ENCODE measurements around the gene ROPN1L.
"Not testable (repeated sequence)": the region's sequence is repeated elsewhere in the genome, so short reads cannot be mapped to it uniquely, and the experiment has no call there.

ROPN1L gene

GRCh38 chr5:10503321-10503720 lies 61.6 kb downstream of the ROPN1L start:
- no peak for DNase-seq

DNA sequence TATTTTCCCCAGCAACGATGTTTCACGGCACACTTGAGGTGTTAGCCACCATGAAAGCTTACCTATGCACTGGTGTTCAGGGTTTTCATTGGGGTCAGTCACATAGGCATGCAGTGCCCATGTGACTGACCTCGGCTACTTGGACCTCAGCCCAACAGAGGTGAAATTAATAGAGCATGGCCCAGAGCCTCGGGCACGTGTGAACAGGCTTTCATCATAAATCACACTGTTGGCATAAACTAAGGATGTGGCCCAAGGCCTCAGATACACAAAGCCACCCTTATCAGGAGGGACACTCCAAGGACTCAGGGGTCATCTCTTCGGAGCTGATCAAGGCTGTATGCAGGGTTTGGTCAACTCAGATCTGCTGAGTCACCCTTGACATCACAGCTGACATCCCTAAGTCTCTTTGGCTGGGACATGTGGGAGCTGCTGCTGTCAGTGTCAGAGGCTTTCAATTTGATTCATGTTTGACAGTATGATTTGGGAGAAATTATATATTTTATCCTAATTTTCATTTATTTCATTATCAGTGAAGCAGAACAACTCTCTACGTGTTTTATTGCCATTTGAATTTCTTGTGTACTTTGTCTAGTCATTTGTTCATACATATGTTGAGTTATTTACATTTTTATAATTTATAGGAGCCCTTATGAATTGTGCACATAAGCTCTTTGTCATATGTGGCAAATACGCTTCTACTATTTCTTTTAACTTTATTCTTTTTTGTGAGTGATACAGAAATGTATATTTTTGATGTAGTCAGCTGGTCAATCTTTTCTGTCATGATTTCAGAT lies 62.5 kb downstream of the ROPN1L start:
- no peak for DNase-seq

GRCh38 chr5:10505517-10506095 lies 63.9 kb downstream of the ROPN1L start:
- DNase-seq, result no peak

DNA sequence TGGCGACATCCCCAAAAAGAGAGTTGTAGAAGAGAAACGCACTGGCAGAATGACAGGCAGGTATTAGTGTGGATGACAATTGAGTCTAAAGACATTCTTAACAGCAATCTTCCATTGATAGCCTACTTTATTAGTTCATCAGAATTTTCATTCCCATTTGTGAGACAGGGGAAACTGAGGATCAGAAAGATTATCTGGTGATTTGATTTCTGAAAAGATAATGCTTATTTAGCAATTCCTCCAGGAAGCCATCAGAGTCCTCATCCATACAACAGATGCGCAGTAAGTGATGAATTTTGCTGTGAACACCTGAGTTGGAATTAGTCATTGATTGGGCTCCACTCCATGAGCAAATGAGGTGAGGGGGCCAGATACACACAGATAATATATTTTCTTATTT lies 64.9 kb downstream of the ROPN1L start:
- no peak for DNase-seq

GRCh38 chr5:10507575-10508096 lies 66.0 kb downstream of the ROPN1L start:
- DNase-seq, result no peak

DNA sequence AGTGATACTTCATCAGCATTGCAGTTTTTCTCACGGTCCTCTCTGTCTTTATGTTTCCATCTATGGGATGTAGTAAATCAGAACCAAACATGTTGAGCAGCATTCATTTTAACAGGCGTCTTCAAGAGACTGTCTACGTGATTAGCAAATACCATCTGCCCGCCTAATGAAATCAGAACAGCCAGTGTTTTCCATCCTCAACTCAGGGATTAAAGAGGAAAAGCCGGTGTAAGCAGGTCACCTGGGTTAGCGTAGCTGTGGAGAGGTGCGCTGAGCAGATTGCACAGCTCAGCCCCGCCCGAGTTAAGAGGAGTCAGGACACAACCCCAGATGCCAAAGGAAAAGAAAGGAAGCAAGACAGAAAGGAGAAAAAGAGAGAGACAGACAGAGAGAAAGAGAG lies 67.9 kb downstream of the ROPN1L start:
- DNase-seq, result no peak

GRCh38 chr5:10511741-10512640 lies 70.3 kb downstream of the ROPN1L start:
- DNase-seq, result no peak

DNA sequence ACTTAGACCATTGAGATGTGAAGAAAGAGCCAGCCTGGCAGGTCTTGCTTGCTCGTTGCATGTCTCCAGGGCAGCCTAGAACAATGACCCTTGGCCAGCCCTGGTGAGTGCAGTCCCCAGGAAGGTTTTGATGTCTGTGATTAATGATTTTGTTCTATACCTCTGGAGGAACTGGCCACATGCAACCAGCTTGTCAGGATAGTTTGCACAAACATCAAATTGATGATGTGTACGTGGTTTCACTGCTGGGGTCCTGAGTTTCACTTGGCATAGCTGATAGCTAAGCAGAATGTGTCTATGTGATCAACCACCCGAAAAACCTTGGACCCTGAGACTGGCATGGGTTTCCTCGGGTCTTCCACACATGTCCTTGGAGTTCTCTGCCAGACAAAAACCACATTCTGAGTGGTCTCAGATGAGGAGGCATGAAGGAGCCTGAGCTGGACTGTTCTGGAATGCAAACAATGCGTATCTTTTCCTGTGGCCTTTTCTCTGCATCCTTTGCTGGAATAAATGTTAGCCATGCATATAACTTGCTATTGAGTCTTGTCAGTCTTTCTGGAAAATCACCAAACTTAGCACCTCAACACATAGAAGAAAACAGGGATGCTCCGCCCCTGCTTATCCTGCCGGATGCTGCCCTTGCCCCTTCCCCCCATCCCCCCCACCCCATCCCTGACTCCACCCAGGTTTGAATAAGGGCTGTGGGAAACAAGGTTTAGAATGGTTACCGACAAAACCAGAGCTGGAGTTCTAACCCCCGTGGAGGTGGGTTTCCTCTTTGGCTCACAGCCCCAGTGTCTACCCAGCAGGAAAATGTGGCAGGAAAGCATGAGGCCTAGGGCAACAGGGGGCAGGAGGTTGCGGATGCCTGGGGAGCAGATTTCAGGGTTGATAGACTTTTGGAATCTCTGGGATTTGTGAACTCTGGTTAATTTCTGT lies 72.1 kb downstream of the ROPN1L start:
- DNase-seq, result no peak

GRCh38 chr5:10514572-10514971 lies 72.9 kb downstream of the ROPN1L start:
- not testable (repeated sequence) for DNase-seq
